GM12865 (cell line): ENCODE results near the gene SIPA1.

Source experiments
- DNase-seq: peaks from one replicate; pipeline ENCODE4 v3.0.0; 2010; ENCODE audit warnings: low read depth
- H3K4me3 ChIP-seq: 2 replicates; pipeline ENCODE4 v1.5.1; 2011; ENCODE audit warnings: mild to moderate bottlenecking, low read depth, low read length, control low read depth
- CTCF ChIP-seq: IDR thresholded peaks from 2 replicates; pipeline ENCODE4 v1.5.1; 2011; ENCODE audit warnings: low read length, control low read depth, low read depth, inconsistent platforms; ENCODE audit not compliant: insufficient read depth; ENCODE audit errors: missing control alignments

SIPA1 gene

DNA sequence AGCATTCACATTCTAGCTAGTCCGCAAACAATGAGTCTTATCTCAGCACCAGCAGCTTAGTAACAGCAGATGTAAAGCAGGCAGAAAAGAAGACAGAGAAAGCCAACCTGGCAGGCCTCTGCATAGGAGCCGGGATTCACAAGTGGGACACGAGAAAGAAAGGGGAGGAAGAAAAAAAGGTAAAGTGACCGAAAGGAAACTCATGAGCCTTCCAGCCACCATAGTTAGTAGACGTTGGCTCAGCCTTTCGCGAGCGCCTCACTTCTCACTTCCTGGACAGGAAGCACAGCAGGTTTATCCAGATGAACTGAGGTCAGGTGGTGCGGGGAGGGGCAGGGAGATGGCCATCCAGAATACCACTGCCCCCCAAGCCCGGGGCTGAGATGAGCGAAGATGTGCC lies 54.5 kb downstream of the SIPA1 start:
- DNase-seq = no peak
- TF ChIP-seq CTCF = no peak
- H3K4me3 ChIP-seq = no peak overlapping the region

GRCh38 chr11:65695459-65696241 lies 57.7 kb downstream of the SIPA1 start:
- no peak for TF ChIP-seq CTCF
- H3K4me3 ChIP-seq = no peak overlapping the region
- no peak for DNase-seq

- no peak for TF ChIP-seq CTCF
- H3K4me3 ChIP-seq = no peak overlapping the region
- no peak for DNase-seq
Observed at GRCh38 chr11:65696802-65697552, 59.1 kb downstream of the SIPA1 start.

DNA sequence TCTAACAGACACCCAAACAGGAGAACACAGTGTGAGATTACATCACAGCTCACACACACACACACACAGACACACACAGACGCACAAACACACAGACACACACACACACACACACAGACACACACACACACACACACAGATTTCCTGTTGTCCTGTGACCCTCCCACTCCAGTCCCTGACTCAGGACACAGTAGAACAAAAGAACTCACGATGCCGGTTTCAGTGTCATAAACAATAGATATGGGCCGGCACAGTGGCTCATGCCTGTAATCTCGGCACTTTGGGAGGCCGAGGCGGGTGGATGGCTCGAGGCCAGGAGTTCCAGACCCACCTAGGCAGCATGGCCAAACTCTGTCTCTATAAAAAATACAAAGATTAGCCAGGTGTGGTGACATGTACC lies 60.3 kb downstream of the SIPA1 start:
- H3K4me3 ChIP-seq = no peak overlapping the region
- TF ChIP-seq CTCF = no peak
- no peak for DNase-seq

- H3K4me3 ChIP-seq = no peak overlapping the region
- no peak for TF ChIP-seq CTCF
- no peak for DNase-seq
Observed at GRCh38 chr11:65699306-65699705, 61.4 kb downstream of the SIPA1 start.

GRCh38 chr11:65700399-65700798 lies 62.5 kb downstream of the SIPA1 start:
- no peak for DNase-seq
- no peak overlapping the region for H3K4me3 ChIP-seq
- TF ChIP-seq CTCF = no peak
